CD4-positive, CD25-positive, alpha-beta regulatory T cell (primary cell): ENCODE measurements around the gene SYNE1. TPM values are rescaled to one million over a fixed set of nuclear protein-coding genes. Genes with fewer than 3 reads are reported as not detected.
A peak's percentile ranks its signal among the peaks of the same experiment; 100 is the strongest.

Experiments used
- ATAC-seq, 2 donors: fragments of 150-1000 bp; cut with Tn5 transposase; one replicate each; pipeline ENCODE4 v1.10.0; 2021; ENCODE audit warnings: low read depth in 2 of 2, moderate number of reproducible peaks in 2 of 2, moderate library complexity in 1 of 2
- DNase-seq, 3 donors: peaks; one replicate each; pipeline versions ENCODE4 v3.0.0 to v3.0.0-alpha.2; 2012 to 2022; ENCODE audit warnings: mixed read lengths in 1 of 3
- H3K27ac ChIP-seq: one replicate; pipeline ENCODE4 v1.7.0; 2013; ENCODE audit warnings: mild to moderate bottlenecking, low read length; ENCODE audit not compliant: insufficient read depth, poor library complexity, severe bottlenecking
- H3K27me3 ChIP-seq: one replicate; pipeline ENCODE4 v1.7.0; 2013; ENCODE audit warnings: low read length; ENCODE audit not compliant: control insufficient read depth, insufficient read depth
- H3K36me3 ChIP-seq: one replicate; pipeline ENCODE4 v1.7.0; 2013; ENCODE audit warnings: mild to moderate bottlenecking, low read length, moderate library complexity; ENCODE audit not compliant: control insufficient read depth, insufficient read depth
- H3K4me1 ChIP-seq: 2 replicates; pipeline ENCODE4 v1.7.0; 2013; ENCODE audit warnings: mild to moderate bottlenecking, low read length; ENCODE audit not compliant: insufficient read depth, control insufficient read depth, poor library complexity, severe bottlenecking
- H3K4me3 ChIP-seq: one replicate; pipeline ENCODE4 v1.7.0; 2013; ENCODE audit warnings: low read depth, mild to moderate bottlenecking, low read length, moderate library complexity
- H3K9me3 ChIP-seq, 2 experiments: 1 replicate in 1 of 2; 2 replicates in 1 of 2; pipeline ENCODE4 v1.7.0; 2013; ENCODE audit warnings: low read length in 2 of 2, mild to moderate bottlenecking in 1 of 2, moderate library complexity in 1 of 2; ENCODE audit not compliant: control insufficient read depth in 2 of 2
- H3K27ac Mint-ChIP-seq, 3 donors: one replicate each; pipeline ENCODE4 v1.8.0; 2020 to 2022; ENCODE audit warnings: mild to moderate bottlenecking in 3 of 3, mixed read lengths in 3 of 3, moderate library complexity in 2 of 3
- H3K27me3 Mint-ChIP-seq: one replicate; pipeline ENCODE4 v1.8.0; 2022; ENCODE audit warnings: mild to moderate bottlenecking, mixed read lengths
- H3K36me3 Mint-ChIP-seq: one replicate; pipeline ENCODE4 v1.8.0; 2020; ENCODE audit warnings: mixed read lengths
- H3K4me1 Mint-ChIP-seq, 4 donors: one replicate each; pipeline ENCODE4 v1.8.0; 2020 to 2022; ENCODE audit warnings: mixed read lengths in 4 of 4, mild to moderate bottlenecking in 1 of 4
- H3K4me3 Mint-ChIP-seq, 4 donors: one replicate each; pipeline ENCODE4 v1.8.0; 2020 to 2022; ENCODE audit warnings: mild to moderate bottlenecking in 4 of 4, mixed read lengths in 4 of 4, moderate library complexity in 3 of 4
- H3K9me3 Mint-ChIP-seq, 7 donors: one replicate each; pipeline ENCODE4 v1.8.0; 2020 to 2022; ENCODE audit warnings: mixed read lengths in 7 of 7, mild to moderate bottlenecking in 3 of 7, moderate library complexity in 2 of 7
- polyA plus RNA-seq, 4 donors: library from polyadenylated mRNA; unstranded; fragments of 300-500 nt; fragmentation: Illumina TruSeq; gene quantifications; one replicate each; pipeline ENCODE4 v1.2.3, GENCODE V29; 2021
- total RNA-seq: library from RNA; stranded (reverse); gene quantifications from one replicate; pipeline ENCODE4 v1.2.3, GENCODE V29; 2022

The SYNE1 gene
- total and polyA plus RNA-seq, 5 donors from 2014 or later, result 48.1 to 166 (median 57.3) TPM

GRCh38 chr6:152166897-152167296 is 470.3 kb downstream of the SYNE1 start:
- ATAC-seq, result no peak
- no peak overlapping the region for H3K4me3 Mint-ChIP-seq
- peaks cover 76% of the 10 kb centered on the region for H3K36me3 ChIP-seq

GRCh38 chr6:152166497-152166896 is 470.7 kb downstream of the SYNE1 start:
- no peak overlapping the region for H3K4me3 Mint-ChIP-seq
- DNase-seq (no peak), ATAC-seq (no peak)
- Histone ChIP-seq H3K27me3 (no peaks in the 10 kb centered on the region), H3K36me3 (peaks cover 79% of the 10 kb centered on the region), H3K9me3 (no peaks in the 10 kb centered on the region), H3K4me1 (peaks cover 16% of the 10 kb centered on the region), H3K27ac (no peak overlapping the region), H3K4me3 (no peak overlapping the region)
- H3K4me1 Mint-ChIP-seq, result peaks cover 16 to 48% (median 33%) of the 10 kb centered on the region in 4 donors
- H3K27me3 Mint-ChIP-seq, result no peaks in the 10 kb centered on the region
- H3K9me3 Mint-ChIP-seq, result peaks cover 0 to 3% (median 0%) of the 10 kb centered on the region in 7 donors
- H3K36me3 Mint-ChIP-seq, result peaks cover 51% of the 10 kb centered on the region
- peak overlapping the region in 2 of 3 donors; percentile 44 to 74 for H3K27ac Mint-ChIP-seq

More at GRCh38 chr6:152166897-152167296, 470.3 kb downstream of the SYNE1 start:
- no peak overlapping the region for H3K4me3 ChIP-seq
- H3K27me3 ChIP-seq, result no peaks in the 10 kb centered on the region
- Mint-ChIP-seq H3K27ac (peak overlapping the region in 2 of 3 donors; percentile 44 to 74), H3K9me3 (peaks cover 0 to 3% (median 0%) of the 10 kb centered on the region in 7 donors), H3K27me3 (no peaks in the 10 kb centered on the region), H3K36me3 (peaks cover 51% of the 10 kb centered on the region), H3K4me1 (peaks cover 15 to 50% (median 35%) of the 10 kb centered on the region in 4 donors)
- H3K27ac ChIP-seq, result no peak overlapping the region
- no peak for DNase-seq
- H3K4me1 ChIP-seq, result peaks cover 20% of the 10 kb centered on the region
- H3K9me3 ChIP-seq, result no peaks in the 10 kb centered on the region

DNA sequence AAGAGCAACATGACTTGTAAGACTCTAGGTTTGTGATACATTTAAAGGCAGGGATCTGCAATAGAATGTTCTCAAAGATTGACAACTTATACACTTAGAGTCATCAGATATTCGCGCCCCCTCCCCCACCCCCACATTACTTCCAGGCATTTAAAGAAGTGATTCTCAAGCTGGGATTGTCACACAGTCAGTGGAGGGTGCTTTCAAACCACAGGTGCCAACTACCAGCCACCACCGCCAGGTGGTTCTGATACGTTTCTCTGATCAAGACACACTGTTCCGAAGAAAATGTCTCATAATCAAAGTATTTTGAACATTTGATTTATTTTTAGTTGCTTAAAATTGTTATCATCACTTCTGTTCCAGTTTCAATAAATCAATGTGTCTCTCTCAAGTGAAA is 472.2 kb downstream of the SYNE1 start:
- DNase-seq (no peak), ATAC-seq (no peak)
- Mint-ChIP-seq H3K4me1 (peaks cover 13 to 39% (median 22%) of the 10 kb centered on the region in 4 donors), H3K36me3 (peaks cover 43% of the 10 kb centered on the region), H3K27me3 (no peaks in the 10 kb centered on the region), H3K9me3 (no peaks in the 10 kb centered on the region), H3K4me3 (no peak overlapping the region), H3K27ac (peak overlapping the region in 1 of 3 donors; percentile 94)
- Histone ChIP-seq H3K4me3 (no peak overlapping the region), H3K27ac (no peak overlapping the region), H3K27me3 (no peaks in the 10 kb centered on the region), H3K4me1 (peaks cover 1% of the 10 kb centered on the region), H3K9me3 (no peaks in the 10 kb centered on the region), H3K36me3 (peaks cover 79% of the 10 kb centered on the region)

- no peaks in the 10 kb centered on the region for H3K27me3 ChIP-seq
- peaks cover 14 to 30% (median 22%) of the 10 kb centered on the region in 4 donors for H3K4me1 Mint-ChIP-seq
- H3K27ac ChIP-seq, result peak overlapping the region; percentile 24
- H3K36me3 ChIP-seq, result peaks cover 83% of the 10 kb centered on the region
- no peaks in the 10 kb centered on the region for H3K9me3 Mint-ChIP-seq
- peak overlapping the region in 1 of 4 donors; percentile 2 for H3K4me3 Mint-ChIP-seq
- no peaks in the 10 kb centered on the region for H3K4me1 ChIP-seq
- DNase-seq (no peak), ATAC-seq (no peak)
- H3K9me3 ChIP-seq, result no peaks in the 10 kb centered on the region
- H3K4me3 ChIP-seq, result no peak overlapping the region
- H3K27me3 Mint-ChIP-seq, result no peaks in the 10 kb centered on the region
- H3K36me3 Mint-ChIP-seq, result peaks cover 48% of the 10 kb centered on the region
- peak overlapping the region; percentile 0 to 86 (median 77) for H3K27ac Mint-ChIP-seq
Observed at GRCh38 chr6:152161501-152161900, 475.7 kb downstream of the SYNE1 start.

DNA sequence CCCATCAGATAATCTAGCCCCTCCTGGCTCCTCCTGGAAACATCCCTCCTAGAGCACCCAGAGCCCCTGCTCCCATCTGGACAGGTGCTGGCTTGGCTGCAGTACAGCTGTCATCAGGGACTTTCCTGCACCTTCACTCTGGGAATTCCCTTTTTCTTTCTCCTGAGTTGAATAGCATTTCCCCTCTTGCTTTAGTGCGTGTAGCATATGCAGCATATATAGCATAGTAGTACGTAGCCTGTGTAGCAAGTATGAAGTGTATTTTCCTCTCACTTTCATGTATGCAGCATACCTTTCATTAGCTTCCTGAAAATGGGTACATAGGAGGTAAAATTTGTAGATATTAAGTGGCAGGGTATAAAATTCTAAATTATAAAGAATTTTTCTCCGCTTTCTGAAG is 476.8 kb downstream of the SYNE1 start:
- peak overlapping the region; percentile 37 for H3K27ac ChIP-seq
- Mint-ChIP-seq H3K4me1 (peaks cover 14 to 28% (median 21%) of the 10 kb centered on the region in 4 donors), H3K27me3 (no peaks in the 10 kb centered on the region), H3K4me3 (no peak overlapping the region), H3K27ac (peak overlapping the region; percentile 78 to 84 (median 80)), H3K9me3 (no peaks in the 10 kb centered on the region), H3K36me3 (peaks cover 45% of the 10 kb centered on the region)
- DNase-seq, result no peak
- ATAC-seq, result no peak
- H3K27me3 ChIP-seq, result no peaks in the 10 kb centered on the region
- H3K4me3 ChIP-seq, result no peak overlapping the region
- peaks cover 83% of the 10 kb centered on the region for H3K36me3 ChIP-seq
- no peaks in the 10 kb centered on the region for H3K4me1 ChIP-seq
- no peaks in the 10 kb centered on the region for H3K9me3 ChIP-seq

- Mint-ChIP-seq H3K27ac (peak overlapping the region in 2 of 3 donors; percentile 6 to 32), H3K27me3 (no peaks in the 10 kb centered on the region), H3K4me1 (peaks cover 4 to 17% (median 9%) of the 10 kb centered on the region in 4 donors), H3K4me3 (no peak overlapping the region), H3K9me3 (no peaks in the 10 kb centered on the region), H3K36me3 (peaks cover 40% of the 10 kb centered on the region)
- Histone ChIP-seq H3K4me3 (no peak overlapping the region), H3K27me3 (no peaks in the 10 kb centered on the region), H3K4me1 (no peaks in the 10 kb centered on the region), H3K36me3 (peaks cover 89% of the 10 kb centered on the region), H3K27ac (no peak overlapping the region), H3K9me3 (no peaks in the 10 kb centered on the region)
- ATAC-seq, result no peak
- DNase-seq, result no peak
Observed at GRCh38 chr6:152155792-152156191, 481.4 kb downstream of the SYNE1 start.

GRCh38 chr6:152154559-152155356 is 482.4 kb downstream of the SYNE1 start:
- no peak overlapping the region for H3K27ac ChIP-seq
- H3K36me3 ChIP-seq, result peaks cover 90% of the 10 kb centered on the region
- H3K4me1 Mint-ChIP-seq, result peaks cover 4 to 13% (median 4%) of the 10 kb centered on the region in 4 donors
- DNase-seq, result no peak
- H3K27me3 Mint-ChIP-seq, result no peaks in the 10 kb centered on the region
- H3K27me3 ChIP-seq, result no peaks in the 10 kb centered on the region
- no peak overlapping the region for H3K4me3 Mint-ChIP-seq
- H3K4me1 ChIP-seq, result no peaks in the 10 kb centered on the region
- H3K4me3 ChIP-seq, result no peak overlapping the region
- H3K9me3 Mint-ChIP-seq, result no peaks in the 10 kb centered on the region
- H3K36me3 Mint-ChIP-seq, result peaks cover 43% of the 10 kb centered on the region
- ATAC-seq, result no peak
- no peaks in the 10 kb centered on the region for H3K9me3 ChIP-seq
- peak overlapping the region in 1 of 3 donors; percentile 17 for H3K27ac Mint-ChIP-seq
